Subcutaneous abdominal adipose tissue (tissue), 5 donors: ENCODE measurements around the gene LUZP4.
A peak's percentile ranks its signal among the peaks of the same experiment; 100 is the strongest.
"Not testable (repeated sequence)": the region's sequence is repeated elsewhere in the genome, so short reads cannot be mapped to it uniquely, and the experiment has no call there.

ENCODE experiments used
- H3K27ac ChIP-seq: one replicate; pipeline ENCODE4 v1.7.0; 2013; ENCODE audit warnings: low read depth, mild to moderate bottlenecking, inconsistent platforms, low read length, moderate library complexity
- H3K27me3 ChIP-seq, 5 donors: one replicate each; pipeline ENCODE4 v1.7.0; 2013; ENCODE audit warnings: low read length in 5 of 5, inconsistent platforms in 1 of 5; ENCODE audit not compliant: control insufficient read depth in 5 of 5, insufficient read depth in 4 of 5
- H3K36me3 ChIP-seq, 5 donors: one replicate each; pipeline ENCODE4 v1.7.0; 2013; ENCODE audit warnings: low read length in 5 of 5; ENCODE audit not compliant: control insufficient read depth in 5 of 5, insufficient read depth in 5 of 5
- H3K4me1 ChIP-seq, 5 donors: one replicate each; pipeline ENCODE4 v1.7.0; 2013; ENCODE audit warnings: low read length in 5 of 5, mild to moderate bottlenecking in 3 of 5, moderate library complexity in 1 of 5; ENCODE audit not compliant: control insufficient read depth in 5 of 5, insufficient read depth in 5 of 5
- H3K4me3 ChIP-seq, 5 donors: one replicate each; pipeline ENCODE4 v1.7.0; 2013; ENCODE audit warnings: low read length in 5 of 5, low read depth in 1 of 5
- H3K9ac ChIP-seq, 5 donors: one replicate each; pipeline ENCODE4 v1.7.0; 2013; ENCODE audit warnings: low read length in 5 of 5, mild to moderate bottlenecking in 4 of 5, moderate library complexity in 3 of 5
- H3K9me3 ChIP-seq, 5 donors: one replicate each; pipeline ENCODE4 v1.7.0; 2013; ENCODE audit warnings: low read length in 5 of 5; ENCODE audit not compliant: control insufficient read depth in 5 of 5
- donor health status: healthy.
- donor health status: healthy.
- donor health status: healthy.
- donor health status: healthy.
- donor health status: healthy.

LUZP4 gene

DNA sequence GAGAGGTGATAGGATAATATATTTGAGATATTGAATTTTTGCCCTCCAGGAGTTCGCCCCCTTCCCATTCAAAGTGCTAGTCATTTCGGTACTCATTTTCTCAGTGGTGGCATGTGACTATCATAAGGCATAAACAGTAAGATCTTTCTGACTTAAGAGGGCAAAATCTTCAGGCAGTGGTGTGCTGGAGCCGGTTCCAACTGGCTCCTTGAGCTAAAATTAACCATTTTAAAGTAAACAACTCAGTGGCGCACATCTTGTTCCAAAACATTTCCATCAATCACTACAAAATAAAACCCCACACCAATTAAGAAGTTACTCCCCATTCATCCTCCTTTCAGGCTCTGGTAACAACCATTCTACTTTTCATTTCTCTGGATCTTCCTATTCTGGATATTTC is 43.3 kb downstream of the LUZP4 start:
- Histone ChIP-seq H3K9ac (no peak overlapping the region), H3K9me3 (no peaks in the 10 kb centered on the region), H3K27me3 (peaks cover 0 to 6% (median 0%) of the 10 kb centered on the region in 5 donors), H3K27ac (no peak overlapping the region), H3K4me3 (no peak overlapping the region), H3K36me3 (no peaks in the 10 kb centered on the region), H3K4me1 (peaks cover 0 to 7% (median 2%) of the 10 kb centered on the region in 5 donors)

DNA sequence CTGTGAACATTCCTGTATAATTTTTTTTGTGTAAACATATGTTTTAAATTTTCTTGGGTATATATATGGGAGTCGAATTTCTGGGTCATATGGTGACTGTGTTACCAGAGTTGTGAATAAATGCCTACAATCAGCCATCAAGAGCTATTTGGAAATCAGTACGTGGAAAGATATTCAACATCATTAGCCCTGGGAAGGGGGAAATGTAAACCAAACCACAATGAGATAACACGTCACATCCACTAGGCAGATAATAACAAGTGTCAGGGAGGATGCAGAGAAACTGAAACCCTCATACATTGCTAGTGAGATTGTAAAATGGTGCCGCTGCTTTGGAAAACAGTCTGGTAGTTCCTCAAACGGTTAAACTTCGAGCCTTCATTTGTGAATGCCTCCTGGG is 43.9 kb downstream of the LUZP4 start:
- H3K4me1 ChIP-seq: peaks cover 0 to 8% (median 2%) of the 10 kb centered on the region in 5 donors
- H3K9ac ChIP-seq: no peak overlapping the region
- H3K9me3 ChIP-seq: no peaks in the 10 kb centered on the region
- peaks cover 0 to 6% (median 0%) of the 10 kb centered on the region in 5 donors for H3K27me3 ChIP-seq
- H3K27ac ChIP-seq: no peak overlapping the region
- no peaks in the 10 kb centered on the region for H3K36me3 ChIP-seq
- H3K4me3 ChIP-seq: no peak overlapping the region

DNA sequence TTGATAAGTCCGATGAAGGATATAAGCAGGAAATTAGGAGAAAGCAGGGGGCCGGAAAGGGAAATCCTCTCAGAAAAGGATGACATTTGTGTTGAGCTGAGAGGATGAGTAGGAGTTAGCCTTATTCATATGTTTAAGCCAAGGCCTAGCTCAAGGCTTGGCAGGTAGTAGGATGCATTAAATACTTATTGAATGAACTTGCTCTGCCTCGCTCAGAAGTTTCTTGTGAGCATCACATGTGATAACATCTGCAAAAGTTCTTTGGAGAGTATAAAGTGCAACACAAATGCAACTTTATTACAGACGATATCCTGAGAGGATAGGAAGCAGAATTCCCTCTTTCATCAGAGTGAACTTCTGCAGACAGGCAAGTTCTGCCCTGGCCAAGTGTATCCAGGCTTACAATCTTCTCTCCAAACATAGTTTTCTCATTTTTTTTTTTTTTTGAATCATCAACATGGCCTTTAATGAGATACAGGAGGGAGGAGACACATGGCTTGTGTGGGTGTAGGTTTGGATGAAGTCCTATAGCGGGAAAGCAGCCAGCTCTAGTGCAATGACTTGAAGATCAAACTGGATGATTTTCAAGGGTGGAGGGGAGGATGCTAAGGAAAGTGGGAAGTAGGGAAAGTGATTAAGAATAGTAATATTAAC is 48.1 kb downstream of the LUZP4 start:
- H3K36me3 ChIP-seq: no peaks in the 10 kb centered on the region
- H3K4me3 ChIP-seq: no peak overlapping the region
- H3K9ac ChIP-seq: no peak overlapping the region
- no peak overlapping the region for H3K27ac ChIP-seq
- peaks cover 0 to 5% (median 0%) of the 10 kb centered on the region in 5 donors for H3K4me1 ChIP-seq
- peaks cover 0 to 6% (median 0%) of the 10 kb centered on the region in 5 donors for H3K27me3 ChIP-seq
- no peaks in the 10 kb centered on the region for H3K9me3 ChIP-seq

DNA sequence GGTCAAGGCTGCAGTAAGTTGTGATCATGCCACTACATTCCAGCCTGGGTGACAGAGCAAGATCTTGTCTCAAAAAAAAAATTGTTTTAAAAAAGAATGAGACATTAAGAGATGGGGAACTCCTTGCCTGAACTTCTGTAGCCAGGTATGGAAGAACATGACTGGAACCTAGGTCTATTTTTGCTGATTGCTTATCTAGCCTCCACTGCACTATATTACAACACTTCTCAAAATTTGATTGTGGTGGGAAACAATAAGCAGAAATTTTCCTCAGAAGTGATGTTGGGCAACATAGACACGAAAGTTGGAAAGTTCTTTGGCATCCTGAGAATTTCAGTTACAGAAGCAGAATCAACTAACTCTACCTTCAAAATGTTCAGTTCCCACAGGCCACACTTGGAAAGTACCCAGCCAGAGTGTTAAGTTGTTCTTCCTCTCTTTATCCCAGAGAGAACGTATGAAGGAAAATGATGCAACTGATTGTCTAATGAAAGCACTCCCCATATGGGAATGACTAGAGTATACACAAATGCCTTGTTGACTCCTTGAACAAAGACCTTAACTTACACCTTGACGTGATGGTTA is 50.0 kb downstream of the LUZP4 start:
- Histone ChIP-seq H3K4me3 (no peak overlapping the region), H3K27ac (no peak overlapping the region), H3K9ac (no peak overlapping the region), H3K4me1 (peaks cover 0 to 7% (median 4%) of the 10 kb centered on the region in 5 donors), H3K9me3 (no peaks in the 10 kb centered on the region), H3K27me3 (peaks cover 0 to 3% (median 0%) of the 10 kb centered on the region in 5 donors), H3K36me3 (no peaks in the 10 kb centered on the region)

DNA sequence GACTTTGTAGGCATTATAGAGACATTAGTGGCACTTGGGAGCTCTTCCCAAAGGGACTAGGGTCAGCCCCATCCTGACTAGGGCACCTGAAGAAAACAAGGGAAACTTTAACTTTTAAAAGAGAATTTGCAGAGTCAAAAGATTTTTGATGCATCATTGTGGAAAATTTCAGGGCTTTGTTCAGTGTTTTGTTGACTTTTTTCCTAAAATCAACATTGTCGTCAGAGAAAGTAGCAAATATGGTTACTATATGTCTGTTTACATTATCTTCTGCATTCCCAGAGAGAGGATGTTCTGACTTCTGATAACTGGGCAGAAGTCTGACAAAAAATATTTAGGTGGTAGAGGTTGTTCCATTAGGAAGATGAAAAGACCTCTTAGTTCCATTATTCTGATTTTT is 51.9 kb downstream of the LUZP4 start:
- Histone ChIP-seq H3K4me1 (peaks cover 0 to 21% (median 18%) of the 10 kb centered on the region in 5 donors), H3K27me3 (peaks cover 0 to 3% (median 0%) of the 10 kb centered on the region in 5 donors), H3K9me3 (no peaks in the 10 kb centered on the region), H3K9ac (no peak overlapping the region), H3K4me3 (no peak overlapping the region), H3K36me3 (no peaks in the 10 kb centered on the region), H3K27ac (no peak overlapping the region)

DNA sequence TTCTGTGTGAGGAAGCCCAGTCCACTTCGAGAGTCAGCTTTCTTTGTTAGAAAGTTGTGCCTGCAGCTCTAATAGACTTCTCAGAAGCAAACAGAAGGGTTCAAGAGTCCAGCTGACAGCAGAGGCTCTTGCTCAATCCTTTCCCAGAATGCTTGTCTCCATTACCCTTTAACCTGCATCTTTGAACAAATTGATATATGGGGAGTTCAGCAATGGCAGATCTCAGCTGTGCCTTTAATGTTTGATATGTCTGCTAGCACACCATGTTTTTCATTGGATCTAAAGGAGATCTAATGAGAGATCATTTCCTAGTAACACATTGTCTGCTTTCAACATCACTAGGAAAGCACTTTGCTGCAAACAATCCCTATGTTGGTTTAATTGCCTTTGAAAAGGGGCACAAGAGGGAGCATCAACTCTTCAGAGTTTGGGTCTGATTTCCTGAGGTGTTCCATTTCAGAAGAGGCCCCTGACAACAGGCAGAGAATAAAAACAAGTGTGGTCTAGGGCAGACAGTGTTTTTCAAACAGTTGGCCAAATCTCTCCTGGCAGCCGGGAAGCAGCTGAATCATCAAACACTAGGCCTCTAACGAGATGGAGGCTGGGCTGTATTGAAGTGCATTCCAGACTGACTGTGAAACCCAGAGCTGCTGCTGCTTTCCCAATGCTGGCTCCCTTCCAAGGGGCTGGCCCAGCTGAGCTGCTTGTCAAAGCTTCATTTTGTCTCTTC is 55.5 kb downstream of the LUZP4 start:
- H3K27ac ChIP-seq: peak overlapping the region; percentile 78
- H3K9me3 ChIP-seq: no peaks in the 10 kb centered on the region
- peaks cover 0 to 18% (median 16%) of the 10 kb centered on the region in 5 donors for H3K4me1 ChIP-seq
- H3K36me3 ChIP-seq: no peaks in the 10 kb centered on the region
- H3K27me3 ChIP-seq: peaks cover 0 to 3% (median 0%) of the 10 kb centered on the region in 5 donors
- peak overlapping the region in 3 of 5 donors; percentile 41 to 57 (median 41) for H3K9ac ChIP-seq
- no peak overlapping the region for H3K4me3 ChIP-seq

DNA sequence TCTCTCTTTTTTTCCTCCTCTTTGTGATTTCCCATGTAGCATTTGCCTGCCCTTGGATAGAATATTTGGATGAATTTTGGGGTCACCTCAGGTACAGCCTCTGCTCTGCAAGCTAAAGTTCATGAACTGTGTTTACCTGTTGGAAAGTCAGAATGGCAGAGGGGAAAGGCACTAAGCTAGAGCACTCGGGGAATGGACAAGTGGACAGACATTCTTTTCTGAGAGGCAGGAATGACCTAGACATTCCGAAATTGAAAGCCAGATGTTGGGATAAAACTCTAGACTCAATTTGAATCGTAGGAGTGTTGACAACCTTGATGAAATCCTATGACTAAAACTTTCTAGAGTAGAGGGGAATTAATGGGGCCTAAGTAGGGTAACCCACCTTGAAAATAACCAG is 56.1 kb downstream of the LUZP4 start:
- Histone ChIP-seq H3K4me3 (no peak overlapping the region), H3K36me3 (no peaks in the 10 kb centered on the region), H3K9me3 (no peaks in the 10 kb centered on the region), H3K27ac (peak overlapping the region; percentile 78), H3K4me1 (peaks cover 0 to 18% (median 16%) of the 10 kb centered on the region in 5 donors), H3K9ac (peak overlapping the region in 2 of 5 donors; percentile 26 to 57), H3K27me3 (peaks cover 0 to 4% (median 1%) of the 10 kb centered on the region in 5 donors)

DNA sequence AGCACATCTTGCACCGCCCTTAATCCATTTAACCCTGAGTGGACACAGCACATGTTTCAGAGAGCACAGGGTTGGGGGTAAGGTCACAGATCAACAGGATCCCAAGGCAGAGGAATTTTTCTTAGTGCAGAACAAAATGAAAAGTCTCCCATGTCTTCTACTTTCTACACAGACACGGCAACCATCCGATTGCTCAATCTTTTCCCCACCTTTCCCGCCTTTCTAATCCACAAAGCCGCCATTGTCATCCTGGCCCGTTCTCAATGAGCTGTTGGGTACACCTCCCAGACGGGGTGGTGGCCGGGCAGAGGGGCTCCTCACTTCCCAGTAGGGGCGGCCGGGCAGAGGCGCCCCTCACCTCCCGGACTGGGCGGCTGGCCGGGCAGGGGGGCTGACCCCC is 57.2 kb downstream of the LUZP4 start:
- not testable (repeated sequence) for H3K4me3 ChIP-seq, H3K27ac ChIP-seq, H3K36me3 ChIP-seq, H3K9ac ChIP-seq, H3K27me3 ChIP-seq, H3K9me3 ChIP-seq
- peaks cover 0 to 18% (median 16%) of the 10 kb centered on the region in 5 donors for H3K4me1 ChIP-seq

DNA sequence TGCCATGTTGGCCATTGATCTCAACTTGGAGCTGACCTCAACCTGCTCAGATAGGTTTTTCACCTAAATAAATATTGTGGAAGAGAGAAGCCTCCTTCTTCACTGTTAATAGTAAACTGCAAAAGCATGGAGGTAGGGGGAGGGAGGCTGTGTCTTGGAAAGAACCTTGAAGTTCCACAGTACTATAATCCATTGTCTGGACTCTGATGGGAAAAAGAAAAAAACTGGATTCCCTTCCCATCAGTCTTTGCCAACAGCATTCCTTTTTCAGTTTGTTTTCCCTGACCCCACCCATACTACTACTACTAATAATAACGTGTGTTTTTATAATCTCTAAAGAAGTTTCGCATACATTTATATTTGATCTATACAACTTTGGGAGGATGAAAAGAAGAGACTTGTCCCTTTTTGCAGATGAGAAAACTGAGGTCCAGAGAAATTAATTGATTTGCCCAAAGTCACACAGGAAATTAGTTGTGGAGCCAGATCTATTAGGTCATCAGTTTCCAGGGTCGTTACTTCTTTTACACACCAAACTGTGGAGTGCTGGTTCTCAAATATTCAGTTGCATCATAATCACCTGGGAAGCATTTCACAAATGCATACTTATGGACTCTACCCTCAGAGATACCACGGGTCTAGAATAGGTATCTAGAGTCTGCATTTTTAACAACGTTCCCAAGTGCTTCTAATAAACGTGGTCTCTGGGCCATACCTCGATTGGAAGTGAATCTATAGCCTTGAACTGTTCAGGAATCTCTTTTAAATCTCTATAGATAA is 59.1 kb downstream of the LUZP4 start:
- Histone ChIP-seq H3K4me1 (peaks cover 0 to 18% (median 16%) of the 10 kb centered on the region in 5 donors), H3K4me3 (no peak overlapping the region), H3K9ac (no peak overlapping the region), H3K36me3 (no peaks in the 10 kb centered on the region), H3K27ac (no peak overlapping the region), H3K27me3 (peaks cover 0 to 4% (median 0%) of the 10 kb centered on the region in 5 donors), H3K9me3 (no peaks in the 10 kb centered on the region)
